RKO (cell line): ENCODE measurements around the gene CAST.
"Not testable (repeated sequence)": the region's sequence is repeated elsewhere in the genome, so short reads cannot be mapped to it uniquely, and the experiment has no call there.

Experiments used
- DNase-seq: peaks from one replicate; pipeline ENCODE4 v3.0.0-alpha.2; 2016; ENCODE audit warnings: low spot score

CAST gene

DNA sequence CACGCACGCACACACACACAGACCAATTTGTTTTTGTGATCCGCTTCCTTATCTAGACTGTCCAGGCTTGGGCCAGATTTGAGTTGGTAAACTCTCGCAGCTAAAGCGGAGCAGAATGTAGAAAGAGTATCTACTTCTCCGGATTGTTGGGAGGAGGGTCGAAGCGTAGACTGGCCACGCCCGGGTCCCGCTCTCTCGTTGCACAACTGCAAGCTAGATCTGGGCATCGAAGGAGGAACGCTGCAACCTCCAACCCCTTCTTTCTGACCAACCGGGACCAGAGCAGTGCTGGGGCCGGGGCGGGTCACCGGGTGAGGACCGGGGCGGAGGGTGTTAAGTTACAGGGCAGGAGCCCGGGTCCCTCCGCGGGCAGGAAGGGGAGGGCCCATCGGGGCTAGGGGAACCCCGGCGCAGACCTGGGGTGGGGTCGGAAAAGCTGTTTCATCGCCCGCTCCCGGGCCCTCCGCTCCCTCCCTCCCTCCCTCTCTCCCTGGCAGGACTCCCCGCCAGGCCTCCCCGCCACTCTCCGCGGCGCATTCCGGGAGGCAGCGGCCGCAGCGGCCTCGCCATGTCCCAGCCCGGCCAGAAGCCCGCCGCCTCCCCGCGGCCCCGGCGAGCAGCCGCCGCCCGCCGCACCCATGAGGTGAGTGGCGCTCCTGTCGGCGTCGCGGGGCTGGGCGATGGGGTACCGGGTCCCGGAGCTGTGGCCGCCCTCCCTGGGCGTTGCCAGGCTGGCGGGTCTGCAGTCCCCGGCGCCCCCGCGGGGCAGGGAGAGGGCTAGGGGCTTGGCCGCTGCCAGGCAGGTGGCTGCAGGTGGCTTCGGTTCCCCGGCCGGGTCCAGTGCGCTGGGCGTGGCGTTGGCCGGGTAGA lies at the start of gene CAST:
Gene CAST (plus strand): TSS at position 522 of the 870 bp plus-strand sequence. CDS start 47 bp downstream, at position 569.
- peak; percentile 93 for DNase-seq

DNA sequence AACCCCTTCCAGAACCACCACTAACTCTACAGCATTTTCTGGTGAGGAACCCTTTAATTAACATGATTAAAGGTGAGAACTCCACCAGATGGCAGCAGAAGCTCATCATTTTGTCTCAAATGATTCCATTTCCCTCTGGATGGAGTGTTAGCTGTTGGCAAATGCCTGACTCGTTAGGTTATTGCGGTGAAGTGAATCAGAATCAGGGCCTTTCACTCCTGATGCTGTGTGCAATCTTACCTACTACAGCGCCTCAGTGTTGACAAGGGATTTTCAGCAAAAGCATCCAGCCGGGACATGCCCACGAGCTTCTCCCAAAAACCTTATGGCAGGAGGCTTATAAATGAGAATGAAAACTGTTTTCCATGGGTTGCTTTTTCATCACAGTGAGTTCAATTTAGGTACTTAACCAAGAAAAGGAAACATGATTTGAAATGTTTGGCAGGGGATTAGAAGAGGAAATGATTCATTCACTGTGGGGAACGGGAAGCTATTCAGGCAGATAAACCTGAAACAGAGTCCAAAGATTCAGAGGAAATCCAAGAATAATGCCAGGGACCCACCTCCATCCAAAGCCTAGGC lies 48.0 kb upstream of the CAST start:
- peak; percentile 96 for DNase-seq

- DNase-seq: no peak
Measured at GRCh38 chr5:96615223-96615622, 47.0 kb upstream of the CAST start.

GRCh38 chr5:96616801-96617200 lies 45.4 kb upstream of the CAST start:
- no peak for DNase-seq

GRCh38 chr5:96618311-96619016 lies 43.7 kb upstream of the CAST start:
- DNase-seq: not testable (repeated sequence)

DNA sequence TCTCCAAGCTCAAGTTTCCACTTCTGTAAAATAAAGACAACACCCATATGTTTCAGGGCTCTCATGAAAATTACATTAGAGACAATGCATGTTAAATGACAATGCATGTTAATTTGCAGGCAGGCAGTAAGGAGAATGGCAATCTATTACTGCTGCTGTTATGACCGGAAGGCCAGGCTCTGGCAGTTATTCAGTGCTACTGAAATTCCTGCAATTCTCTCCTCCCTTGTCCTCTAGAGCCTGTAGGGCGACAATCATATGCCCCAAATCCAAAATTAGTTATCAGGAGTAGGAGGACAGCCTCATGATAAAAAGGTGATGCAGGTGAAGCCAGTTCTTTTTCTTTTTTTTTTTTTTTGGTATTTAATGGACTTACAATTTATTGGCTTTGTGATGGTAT lies 42.2 kb upstream of the CAST start:
- no peak for DNase-seq

DNA sequence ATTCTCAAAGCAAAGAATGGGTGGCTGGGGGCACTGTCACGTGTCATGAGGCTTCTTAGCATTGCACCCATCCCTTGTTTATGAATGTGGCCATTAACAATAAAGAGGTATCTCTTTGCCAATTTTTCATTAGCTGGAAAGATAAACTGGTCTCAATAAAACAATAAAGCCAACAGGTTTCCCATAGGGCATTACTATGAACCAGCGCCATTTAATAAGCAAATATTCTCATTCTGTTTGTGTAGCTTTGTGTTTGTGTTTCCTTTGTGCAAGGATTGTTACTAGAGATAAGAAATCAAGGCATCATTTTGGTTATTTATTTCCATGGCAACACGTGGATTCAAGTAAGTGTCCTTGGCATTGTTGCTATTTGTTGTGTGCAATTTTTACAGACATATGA lies 37.6 kb upstream of the CAST start:
- DNase-seq: no peak

- no peak for DNase-seq
Measured at GRCh38 chr5:96625365-96625764, 36.8 kb upstream of the CAST start.

DNA sequence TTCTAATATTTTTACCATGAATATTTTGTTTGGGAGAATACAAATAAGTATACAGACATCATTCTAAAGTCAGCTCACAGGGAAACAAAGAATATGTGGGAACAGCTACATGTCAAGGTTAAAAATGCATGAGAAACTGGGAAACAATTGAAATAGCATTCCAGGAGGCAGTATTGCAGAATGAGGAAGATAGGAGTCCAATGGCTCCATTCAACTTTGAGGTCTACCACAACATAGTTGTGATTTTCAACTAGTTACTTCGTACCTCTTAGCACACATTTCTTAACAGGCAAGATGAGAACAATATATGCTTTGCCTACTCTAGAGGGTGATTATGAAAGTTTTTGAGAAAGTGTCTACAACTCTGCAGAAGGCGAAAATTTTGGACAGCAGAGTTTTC lies 35.2 kb upstream of the CAST start:
- no peak for DNase-seq

DNA sequence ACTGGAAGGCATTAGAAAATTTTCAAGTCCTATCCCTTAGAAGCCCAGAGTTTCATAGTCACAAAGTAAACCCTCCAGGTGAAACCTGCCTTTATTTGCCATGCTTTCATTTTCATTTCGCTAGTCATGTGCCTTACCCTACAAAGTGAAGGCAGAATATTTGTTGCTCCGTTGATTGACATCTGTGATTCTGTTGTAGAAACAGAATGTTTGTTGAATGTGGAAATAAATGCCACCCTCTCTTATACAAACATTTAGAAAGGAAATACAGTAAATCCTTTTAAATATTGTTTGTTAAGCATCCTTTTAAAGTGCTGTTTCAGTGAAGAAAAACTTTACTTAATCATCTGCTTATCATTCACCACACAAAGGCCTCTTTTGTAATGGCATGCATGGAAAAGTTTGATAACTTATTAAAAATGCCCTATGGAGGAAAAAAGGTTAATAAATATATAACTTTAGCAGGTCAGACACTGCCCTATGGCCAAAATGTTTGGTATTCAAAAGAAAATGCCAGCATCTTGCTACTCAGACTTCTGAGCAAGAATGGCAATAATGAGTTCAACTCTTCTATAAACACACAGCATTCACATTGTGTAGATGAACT lies 34.3 kb upstream of the CAST start:
- no peak for DNase-seq

- no peak for DNase-seq
Measured at GRCh38 chr5:96628406-96628805, 33.8 kb upstream of the CAST start.

DNA sequence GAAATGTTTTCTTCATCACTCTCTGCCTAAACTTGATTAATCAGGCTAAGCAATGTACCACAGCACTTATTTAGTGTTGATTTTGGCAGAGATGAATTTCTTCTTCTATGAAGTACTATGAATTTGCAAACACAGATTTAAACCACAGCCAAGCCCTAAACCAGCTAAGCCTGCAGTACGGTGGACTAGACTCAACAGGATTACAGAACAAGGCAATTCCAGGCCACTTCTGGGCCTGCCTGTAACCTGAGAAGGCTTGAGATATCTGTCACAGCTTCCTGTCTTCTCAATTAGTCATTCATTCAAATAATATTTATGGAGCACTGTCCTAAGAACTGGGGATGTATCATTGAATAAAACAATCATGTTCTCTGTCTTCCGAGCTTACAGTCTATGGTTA lies 32.4 kb upstream of the CAST start:
- peak; percentile 49 for DNase-seq

DNA sequence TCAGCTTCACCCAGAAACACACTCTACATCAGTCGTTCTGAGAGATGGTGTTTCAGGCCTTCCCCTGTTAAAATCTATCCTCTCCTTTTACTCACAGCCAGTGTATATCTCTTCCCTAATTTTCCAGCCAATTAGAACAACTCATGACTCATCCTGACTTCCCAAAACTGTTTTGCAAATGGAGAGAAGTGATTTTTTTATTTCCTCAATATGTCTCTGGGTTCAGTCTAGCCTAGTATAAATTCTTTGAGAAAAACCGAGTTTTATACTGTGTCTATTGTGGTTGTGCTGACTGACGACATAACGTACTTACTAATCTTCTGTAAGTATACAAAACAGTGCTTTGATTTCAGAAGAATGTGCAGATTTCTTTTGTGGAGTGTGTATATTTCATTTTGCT lies 28.4 kb upstream of the CAST start:
- no peak for DNase-seq

- no peak for DNase-seq
Measured at GRCh38 chr5:96634881-96635280, 27.3 kb upstream of the CAST start.

DNA sequence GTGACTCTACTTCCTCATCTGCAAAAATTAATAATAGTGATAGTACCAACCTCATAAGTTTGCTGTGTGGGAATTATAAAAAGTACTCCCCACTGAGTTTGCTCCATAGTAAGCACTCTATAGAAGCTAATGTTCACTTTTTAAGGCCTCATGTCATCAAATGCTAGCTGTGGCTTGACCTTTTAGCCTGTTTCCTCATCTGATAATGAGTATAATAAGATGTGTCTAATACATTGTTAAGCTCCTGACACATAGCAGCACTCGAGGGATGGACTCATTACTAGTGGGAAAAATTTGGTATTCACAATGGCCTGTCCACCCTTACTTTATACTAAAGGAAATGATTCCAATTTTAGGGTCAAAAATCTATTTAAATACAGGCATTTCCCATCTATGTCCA lies 26.1 kb upstream of the CAST start:
- DNase-seq: no peak

- DNase-seq: no peak
Measured at GRCh38 chr5:96636594-96636993, 25.6 kb upstream of the CAST start.

DNA sequence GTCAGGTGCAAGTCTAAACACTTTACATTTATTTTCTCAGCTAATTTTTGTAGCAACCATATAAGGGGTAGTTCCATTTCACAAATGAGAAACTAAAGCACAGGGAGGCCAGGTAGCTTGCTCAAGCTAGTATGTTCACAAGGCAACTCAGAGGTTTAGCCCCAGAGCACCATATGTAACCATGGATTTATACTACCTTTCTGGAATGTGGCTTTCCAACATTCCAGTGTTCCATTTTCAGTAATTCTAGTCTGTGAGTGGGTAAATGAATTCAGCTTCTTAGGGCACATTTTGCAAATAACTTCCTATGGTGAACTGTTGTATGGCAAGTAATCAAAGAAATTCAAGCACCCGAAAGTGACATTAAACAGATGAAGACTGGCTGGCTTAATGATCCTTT lies 25.0 kb upstream of the CAST start:
- no peak for DNase-seq

- DNase-seq: no peak
Measured at GRCh38 chr5:96638561-96638960, 23.6 kb upstream of the CAST start.

DNA sequence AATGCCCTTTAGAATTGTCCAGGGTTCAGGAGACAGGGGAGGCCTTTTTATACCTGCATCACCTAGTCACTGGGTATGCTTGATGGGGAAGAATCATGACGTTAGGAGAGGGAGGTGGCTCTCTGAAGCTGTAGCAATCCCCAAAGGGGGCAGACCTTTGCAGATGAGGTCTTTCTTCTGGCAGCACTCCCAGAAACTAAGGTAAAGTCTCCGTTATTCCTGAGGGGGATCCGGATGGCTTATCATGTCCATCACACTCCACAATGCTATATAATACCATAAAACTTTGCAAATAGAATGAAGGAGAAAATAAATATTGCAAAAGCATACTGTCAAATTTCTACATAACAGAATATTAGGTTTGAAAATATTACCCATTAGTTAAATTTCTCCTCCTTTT lies 21.5 kb upstream of the CAST start:
- DNase-seq: no peak

DNA sequence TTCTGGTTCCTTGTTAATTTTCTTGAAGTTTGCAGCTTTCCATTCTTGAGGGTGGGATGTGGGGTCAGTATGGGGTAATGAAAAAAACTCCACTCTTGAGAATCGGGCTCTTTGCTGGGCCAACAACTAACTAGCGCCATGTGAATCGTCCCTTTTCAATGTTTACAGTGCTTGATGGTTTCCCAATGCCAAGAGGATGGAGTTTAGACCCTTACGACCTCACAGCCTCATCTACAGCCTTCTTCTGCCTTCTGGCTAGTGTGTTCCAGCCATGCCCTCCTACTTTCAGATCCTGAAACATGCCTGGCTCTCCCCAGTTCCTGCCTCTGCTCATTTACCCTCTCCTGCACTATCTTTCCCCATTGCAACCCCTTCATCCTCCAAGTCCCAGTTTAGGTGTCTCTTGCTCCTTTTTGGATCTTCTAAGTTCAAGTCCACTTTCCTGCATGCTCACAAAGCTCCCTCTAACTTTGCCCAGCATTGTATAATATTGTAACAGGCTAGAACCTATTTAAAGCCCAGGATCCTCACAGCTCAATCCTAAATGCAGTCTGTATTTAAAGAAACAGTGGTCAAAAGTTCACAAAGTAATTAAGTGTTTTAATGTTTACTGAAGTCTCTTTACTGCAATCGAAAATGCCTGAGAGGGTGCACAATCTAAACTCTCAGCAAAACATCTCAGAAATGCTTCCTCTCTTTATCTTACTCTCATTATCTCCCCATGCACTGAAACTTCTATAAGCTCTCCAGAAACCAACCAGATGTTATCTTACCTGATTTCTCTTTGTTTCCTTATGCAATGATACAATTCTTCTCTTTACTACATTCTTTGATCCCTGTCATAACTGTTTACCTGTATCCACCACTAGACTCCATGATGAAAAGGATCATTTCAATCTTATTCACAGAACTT lies 20.6 kb upstream of the CAST start:
- DNase-seq: no peak

- no peak for DNase-seq
Measured at GRCh38 chr5:96642281-96642640, 19.9 kb upstream of the CAST start.

DNA sequence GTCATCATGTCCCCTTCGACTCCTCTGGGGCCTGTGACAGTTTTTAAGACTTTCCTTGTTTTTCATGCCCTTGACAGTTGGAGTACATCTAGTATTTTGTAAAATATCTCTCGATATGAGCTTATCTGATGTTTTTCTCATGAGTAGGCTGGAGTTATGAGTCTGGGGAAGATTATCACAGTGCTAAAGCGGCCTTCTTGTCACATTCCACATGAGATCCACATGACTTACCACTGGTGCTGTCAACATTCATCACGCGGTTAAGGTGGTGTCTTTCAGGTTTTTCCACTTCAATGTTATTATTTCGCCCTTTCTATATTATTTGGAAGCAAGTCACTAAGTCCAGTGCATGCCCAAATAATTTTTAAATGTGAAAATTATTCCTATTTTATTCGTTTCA lies 17.1 kb upstream of the CAST start:
- no peak for DNase-seq
